ELF-1 (cell line): ENCODE measurements around the gene PTPRN2.
A peak's percentile ranks its signal among the peaks of the same experiment; 100 is the strongest.

ENCODE experiments used
- DNase-seq: peaks from one replicate; pipeline ENCODE4 v3.0.0-alpha.2; 2016; ENCODE audit warnings: low read depth, low spot score

The PTPRN2 gene

DNA sequence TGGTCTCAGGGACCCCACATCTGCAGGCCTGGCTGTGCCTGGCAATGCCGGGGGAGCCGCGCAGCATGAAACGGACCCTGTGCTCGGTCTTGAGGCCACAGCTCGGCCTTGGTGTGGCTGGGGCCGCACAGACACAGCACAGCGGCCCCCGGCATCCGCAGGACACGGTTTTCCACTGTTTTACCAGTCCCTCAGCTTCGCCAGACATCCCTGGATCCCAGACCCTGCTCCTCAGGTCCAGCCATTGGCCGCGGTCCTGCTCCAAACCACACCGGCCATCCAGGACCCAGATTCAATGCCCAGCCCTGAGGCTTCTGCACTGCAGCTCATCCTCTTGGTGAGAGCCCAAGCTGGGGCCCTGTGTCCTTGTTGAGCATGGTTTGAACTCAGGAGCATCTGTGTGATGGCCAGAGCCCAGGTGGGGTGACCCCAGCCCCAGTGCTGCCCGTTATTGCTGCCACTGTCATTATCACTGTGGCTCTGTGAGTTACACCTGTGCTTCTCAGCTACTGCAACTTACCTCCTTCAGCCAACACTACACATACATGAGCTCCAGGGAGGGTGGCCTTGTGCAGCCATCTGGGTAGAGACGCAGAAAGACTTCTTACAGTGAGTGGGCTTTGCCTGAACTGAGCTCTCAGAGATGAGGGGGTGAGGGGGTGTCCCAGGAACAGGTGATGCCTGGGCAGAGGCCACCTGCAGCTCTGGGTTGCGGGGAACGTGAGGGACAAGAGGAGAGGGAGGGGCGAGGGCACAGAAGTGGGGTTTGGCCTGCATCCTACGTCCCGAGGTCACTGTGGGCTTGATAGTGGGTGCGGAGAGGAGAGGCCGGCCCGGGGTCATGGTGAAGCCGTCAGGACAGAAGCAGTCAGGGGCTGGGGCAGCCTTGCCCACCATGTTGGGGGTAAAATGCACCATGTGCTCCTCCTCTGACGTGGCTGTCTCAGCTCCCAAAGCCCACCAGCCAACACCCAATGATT, 567.6 kb downstream of the PTPRN2 start:
- no peak for DNase-seq

DNA sequence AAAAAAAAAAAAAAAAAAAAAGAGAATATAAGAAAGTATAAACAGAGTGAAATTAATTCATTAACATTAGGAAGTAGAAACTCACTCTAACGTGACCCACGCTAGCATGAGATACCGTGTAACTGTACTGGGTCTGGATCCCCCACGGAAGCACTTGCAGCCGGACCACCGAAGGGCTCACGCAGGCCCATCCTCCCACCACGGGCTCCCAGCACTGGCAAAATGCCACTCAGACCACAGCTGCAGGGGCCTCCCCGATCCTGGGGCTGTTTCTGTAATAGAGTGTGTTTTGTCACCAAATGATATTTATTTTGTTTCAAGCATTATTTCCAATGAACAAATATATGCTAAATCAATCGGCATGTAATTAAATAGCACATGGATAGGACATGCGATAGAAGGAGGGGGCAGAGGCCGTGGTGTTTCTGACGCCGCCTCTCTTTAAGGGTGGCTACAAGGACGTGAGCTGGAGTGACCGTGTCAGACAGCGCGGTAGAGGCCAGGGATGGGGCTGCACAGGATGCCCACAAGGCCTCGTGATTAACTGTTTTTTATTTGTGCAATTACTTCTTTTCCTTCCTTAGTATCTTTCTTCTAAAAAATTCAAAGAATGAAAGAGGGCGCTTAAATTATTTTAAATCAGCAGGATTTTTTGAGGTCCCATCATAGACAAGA, 568.5 kb downstream of the PTPRN2 start:
- no peak for DNase-seq

DNA sequence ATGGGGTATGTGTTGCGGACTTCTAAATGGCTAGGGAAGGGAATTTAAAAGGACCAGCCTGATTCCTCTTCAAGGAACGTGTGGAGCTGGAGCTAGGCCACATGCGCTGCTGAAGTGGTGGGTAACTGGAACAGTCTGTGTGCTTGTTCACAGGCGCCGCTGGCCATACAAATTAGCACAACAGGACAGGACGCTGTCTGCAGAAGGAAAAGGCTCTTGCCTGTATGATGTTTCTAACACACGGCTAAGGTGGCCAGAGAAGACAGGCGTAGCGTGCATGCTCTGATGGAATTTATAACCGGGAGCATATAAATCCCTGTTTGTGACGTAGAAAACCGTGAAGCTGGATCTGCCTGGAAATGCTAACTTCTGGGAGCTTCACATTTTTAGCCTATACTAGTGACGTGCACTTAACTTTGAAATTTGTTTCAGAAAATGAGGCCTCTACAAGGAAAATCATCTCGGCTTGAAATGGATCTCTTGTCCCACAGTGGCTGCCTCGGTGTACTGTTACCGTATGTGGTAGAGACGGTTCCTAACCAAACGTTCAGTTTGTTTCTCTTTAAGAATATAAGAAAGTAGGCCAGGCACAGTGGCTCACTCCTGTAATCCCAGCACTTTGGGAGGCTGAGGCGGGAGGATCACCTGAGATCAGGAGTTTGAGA, 569.4 kb downstream of the PTPRN2 start:
- DNase-seq, result no peak

DNA sequence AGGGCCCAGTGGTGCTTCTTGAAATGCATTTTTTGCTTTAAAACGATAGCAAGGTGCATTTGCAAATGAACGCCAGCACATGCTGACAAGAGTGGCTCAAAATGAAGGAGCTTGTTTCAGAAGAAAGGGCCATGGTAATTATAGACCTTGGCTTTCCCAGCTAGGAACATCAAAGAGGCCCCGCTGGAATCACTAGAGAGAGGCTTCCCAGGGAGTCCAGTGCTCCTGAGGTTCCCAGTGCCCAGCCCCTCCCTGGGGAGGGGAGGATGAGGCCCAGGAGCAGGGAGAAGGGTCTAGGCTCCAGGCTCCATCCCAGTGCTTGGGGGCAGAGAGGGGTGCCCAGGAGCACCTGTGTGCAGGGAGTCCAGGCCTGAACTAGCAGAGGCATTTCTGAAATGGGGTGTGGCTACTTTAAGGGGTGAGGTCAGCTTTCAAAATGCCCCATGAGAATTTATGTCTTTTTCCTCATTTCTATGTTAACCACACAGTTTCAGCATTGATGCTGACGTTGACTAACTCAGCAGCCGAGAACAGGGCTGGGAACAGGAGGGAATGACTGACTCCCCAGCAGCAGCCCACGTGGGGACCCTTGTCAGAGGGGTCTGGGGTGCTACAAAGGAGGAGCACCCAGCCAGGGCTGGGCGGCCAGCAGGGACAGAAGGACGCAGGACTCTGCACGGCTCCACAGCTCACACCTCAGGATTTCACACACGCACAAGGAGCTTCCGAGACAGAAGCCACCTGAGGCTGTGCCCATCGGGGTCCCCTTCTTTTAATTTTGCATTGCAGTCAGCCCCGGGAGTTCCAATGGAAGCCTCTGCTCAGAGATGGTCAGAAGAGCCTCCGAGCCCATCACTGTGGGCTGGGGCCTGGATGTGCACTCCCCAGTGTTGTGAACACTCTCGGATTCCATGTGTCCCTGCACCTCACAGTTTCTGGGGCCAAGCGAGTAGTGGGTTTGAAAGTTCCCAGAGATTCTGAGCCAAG, 570.2 kb downstream of the PTPRN2 start:
- DNase-seq, result peak; percentile 63

DNA sequence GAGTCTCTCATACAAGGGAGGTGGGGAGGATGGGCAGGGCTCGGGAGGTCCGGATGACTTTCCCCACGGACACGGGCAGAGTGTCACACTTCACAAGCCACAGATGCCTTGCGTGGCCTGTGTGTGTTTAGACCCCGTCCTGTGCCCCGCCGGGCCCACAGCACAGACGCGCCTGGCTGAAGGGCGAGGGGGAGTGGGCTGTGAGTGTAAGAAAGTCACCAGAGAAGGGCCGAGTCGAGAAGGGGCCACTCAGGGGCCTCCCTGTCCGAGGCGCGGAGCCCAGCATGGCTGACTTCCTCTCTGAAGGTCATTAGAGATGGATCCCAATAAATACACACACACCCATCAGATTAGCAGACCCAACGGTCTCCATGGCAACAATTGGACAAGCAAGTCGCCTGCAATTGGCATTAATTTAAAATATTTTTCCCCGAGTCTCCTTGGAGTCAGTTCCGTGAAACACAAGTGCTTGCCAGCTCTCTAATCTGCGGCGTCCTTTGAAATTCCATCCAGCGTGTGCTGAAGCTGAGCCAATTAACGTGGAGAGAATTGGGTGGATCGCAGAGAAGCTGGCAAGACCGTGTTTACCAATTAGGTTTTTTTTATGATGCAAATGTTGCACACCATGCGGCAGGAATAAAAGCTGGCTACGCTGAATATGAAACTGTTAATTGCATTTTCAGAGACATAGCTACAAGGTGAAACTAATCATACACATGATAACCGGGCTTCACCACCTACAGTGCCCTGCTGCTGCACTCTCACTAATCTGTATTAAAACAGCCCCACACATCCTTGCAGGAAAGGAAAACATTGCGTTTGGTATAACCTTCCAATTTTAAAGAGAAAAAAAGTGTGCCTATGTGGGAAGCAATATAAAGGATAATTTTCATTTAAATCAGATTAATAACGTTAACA, 571.2 kb downstream of the PTPRN2 start:
- DNase-seq, result peak; percentile 45

DNA sequence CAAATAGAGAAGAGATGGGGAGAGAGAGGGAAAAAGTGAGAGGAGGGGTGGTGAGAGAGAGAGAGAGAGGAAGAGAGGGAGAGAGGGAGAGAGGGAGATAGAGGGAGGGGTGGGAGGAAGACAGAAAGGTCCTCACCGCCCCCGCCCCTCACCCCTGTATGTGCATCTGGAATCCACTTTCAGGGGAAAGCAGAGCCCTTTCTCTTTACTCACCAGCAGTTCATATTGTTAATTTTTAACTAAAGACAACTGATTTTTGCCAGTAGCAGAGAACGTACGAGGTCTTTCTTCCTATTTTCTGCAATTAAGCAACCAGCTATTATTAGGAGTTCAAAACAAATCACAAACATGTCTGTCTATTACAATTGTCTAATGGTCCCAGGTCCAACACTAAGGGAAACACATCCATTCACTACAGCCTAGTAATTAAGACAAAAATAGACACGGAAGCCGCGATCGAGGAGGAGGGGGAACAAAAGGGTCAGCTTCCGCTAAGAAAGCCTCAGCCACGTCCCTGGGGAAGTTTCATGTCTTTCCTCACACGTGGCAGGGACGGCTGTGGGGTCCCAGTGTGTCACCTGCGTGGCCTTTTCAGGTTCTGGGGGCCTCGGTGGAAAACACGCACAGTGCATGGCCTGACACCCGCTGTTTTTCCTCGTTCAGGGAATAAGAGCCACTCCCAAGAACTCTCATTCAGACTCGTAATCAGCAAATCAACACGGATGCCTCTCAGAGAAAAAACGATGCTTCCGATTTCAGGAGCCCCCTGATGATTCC, 572.0 kb downstream of the PTPRN2 start:
- no peak for DNase-seq

DNA sequence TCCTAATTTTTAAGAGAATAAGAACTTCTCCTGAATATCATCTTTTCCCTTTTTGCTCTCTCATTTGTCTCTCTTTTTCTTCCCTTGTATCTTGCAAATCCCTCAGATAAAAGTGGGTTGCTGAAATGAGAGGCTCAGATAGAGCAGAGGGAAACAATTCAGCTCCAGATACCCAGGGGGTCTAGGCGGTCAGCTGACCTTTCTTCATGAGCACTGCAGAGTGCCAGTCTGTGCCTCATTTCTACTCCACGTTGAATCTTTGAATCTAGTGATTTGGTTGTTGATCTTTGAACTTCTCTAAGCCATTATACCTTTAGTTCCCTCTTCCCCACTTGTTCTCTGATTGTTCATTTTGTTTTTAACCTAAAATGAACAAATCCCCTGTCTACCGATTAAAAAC, 572.6 kb downstream of the PTPRN2 start:
- DNase-seq, result no peak

DNA sequence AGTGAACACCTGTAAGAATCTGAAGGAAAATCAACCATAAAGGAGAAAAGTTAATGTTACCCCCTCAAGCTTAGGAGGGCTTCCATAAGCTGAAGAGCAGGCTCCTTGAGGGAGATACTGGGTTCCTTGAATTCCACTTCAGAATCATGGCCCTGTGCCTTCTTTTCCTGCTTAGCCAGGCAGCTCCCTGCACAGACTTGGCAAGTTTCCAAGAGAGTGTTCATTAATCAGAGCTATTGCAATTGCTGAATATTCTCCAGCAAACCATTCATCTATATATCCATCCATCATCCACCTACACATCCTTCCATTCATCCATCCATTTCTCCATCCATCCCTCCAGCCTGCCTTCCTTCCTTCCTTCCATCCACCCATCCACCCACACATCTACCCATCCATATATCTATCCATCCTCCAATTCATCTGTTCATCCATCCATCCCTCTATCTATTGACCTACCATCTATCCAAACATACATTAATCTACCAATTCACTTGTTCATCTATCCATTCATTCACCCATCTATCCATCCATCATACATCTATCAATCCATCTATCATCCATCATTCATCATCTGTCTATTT, 574.4 kb downstream of the PTPRN2 start:
- DNase-seq, result no peak

DNA sequence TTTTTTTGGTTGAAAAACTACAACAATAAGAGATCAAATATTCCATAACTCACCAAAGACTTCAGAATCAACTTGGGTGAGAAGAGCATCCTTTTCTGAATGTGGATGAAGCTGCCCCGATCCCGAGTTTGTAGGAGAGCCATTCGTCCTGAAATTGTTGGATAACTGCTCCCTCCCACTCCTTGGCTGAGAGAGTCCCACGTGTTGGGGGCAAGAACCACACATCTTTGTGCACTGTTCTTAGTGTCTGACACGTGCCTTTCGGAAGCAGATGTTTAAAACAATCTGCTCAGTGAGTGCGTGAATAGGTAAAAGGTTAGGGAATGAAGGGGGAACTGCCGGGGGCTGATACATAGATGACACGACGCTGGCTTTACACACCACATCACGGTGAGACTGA, 575.7 kb downstream of the PTPRN2 start:
- DNase-seq, result no peak

DNA sequence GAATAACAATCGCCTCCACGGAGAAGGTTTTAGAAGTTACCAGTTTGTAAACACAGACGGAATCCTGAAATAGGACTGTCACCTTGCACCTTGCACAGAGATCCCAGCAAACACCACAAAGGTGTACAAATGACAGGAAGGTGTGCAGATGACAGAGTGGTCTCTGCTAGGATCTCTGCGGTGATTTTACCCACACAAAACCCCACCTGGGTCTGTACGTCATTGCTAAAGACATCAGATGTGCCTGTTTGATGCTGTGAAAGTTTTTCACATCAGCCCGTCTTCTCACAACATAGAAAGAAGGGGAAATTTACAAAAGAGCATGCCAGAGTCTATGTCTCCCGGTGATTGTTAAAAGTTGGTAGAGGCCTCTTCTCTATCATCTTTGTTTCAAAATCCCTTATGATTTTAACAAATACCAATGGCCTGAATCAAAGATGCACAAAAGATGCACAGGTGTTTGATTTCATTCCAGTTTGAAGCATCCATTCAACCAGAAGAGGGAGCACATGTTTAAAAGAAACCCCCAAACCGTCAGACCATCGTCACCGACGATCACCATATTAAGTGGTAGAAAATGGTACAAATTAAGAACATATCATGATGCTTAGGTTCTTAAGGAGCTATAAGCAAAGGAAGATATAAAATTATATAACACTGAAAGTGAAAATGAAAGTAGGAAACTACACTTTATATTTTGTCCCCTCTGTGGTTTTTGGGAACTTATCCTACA, 576.5 kb downstream of the PTPRN2 start:
- no peak for DNase-seq

DNA sequence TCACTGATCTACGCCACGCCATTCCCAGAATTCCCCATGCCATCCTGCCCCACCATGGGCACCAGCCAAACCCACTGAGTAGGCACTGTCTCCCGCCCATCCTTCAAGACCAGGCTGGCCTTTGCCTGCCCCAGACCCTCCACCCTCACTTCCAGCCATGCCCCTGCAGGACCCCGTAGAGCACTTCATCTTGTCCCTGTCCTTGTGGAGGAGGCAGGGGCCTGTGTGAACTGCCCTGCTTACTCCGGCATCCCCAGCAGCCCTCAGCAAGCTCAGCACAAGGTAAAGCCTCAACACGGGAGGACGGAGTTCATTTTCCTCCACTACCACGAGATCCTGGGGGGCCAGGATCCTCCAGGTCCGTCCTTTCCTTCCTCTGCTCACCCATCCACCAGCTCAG, 577.7 kb downstream of the PTPRN2 start:
- no peak for DNase-seq

DNA sequence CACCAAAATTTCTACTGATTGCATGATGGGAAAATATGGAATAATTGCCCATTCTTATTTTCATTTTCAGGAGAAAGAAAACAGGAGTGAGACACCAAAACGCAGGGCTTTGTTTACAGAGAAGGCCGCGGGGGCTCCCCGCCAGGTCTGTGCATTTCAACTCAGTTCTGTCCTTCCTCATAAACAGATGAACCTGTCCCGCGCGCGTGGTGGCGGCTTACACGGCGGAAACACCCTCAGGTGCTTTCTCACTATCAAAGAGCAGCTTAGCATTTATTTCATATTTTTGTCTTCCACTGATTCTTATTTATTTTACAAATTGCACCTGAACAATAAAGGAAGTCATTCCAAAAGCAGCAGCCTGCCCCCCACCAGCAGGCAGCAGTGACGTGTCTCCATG, 579.4 kb downstream of the PTPRN2 start:
- DNase-seq, result no peak

DNA sequence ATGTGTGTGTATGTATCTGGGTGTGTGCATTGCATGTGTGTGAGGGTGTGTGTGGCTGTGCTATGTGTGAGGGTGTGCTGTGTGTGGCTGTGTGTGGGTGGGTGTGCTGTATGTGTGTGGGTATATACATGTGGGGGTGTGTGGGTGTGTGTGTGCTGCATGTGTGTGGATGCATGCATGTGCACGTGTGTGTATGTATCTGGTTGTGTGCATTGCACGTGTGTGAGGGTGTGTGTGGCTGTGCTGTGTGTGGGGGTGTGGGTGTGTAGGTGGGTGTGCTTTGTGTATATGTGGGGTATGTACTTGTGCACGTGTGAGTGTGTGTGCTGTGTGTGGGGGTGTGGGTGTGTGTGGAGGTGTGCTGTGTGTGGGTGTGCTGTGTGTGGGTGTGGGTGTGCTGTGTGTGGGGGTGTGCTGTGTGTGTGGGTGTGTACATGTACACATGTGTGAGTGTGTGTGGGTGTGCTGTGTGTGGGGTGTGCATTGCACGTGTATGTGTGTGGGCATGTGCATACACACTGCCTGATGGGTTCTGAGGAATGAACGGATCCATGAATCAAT, 579.8 kb downstream of the PTPRN2 start:
- DNase-seq, result no peak

DNA sequence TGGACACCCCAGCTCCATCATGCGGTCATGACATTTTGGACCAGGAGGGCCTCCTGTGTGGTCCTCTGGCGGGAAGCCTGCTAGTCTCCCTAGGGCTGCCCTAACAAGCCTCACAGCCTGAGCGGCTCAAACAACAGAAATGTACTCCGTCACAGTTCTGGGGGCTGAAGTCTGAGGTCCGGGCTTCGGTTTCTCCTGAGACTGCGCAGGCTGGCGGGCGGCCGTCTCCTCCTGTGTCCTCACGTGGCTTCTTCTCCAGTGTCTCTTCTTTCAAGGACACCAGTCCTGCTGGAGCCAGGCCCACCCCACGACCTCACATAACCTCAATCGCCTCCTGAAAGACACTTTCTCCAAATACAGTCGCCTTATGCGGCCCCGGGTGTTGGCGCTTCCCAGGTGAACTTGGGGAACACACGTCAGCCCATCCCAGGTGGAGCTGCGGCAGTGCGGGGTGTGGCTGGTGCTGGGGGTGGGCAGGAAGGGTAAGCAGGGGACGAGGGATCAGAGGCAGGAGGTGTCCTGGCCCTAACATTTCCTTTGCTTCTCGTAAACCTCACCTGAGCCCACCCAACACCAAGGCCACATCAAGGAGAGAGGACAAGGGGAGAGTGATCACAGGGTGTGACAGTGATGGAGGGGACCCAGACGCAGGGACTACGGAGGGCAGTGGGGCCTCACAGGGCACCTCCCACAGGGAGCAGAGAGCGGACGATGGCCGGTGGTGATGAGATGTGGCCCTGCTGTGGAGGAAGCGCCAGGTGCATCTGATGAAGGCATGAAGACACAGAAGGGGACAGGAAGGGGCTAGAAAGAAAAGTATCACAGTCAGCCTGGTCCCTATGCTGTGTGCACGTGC, 580.6 kb downstream of the PTPRN2 start:
- DNase-seq, result no peak

DNA sequence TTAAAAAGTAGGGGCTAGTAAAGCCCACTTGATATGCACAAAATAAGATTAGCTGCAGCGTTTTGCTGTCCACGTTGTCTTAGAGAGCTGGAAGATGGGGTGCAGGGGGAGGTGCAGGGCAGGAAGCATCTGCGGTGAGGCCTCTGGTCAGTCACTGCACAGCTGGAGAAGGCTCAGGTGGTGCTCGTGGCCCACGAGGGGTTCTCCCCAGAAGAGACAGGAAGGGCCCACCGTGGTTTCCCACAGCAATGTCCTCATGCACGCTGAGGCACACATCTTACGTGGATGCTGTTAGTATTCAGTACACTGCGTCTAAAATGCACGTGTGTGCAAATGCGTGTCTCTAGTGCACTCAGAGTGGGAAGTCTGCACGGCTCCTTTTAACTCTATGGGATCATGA, 582.1 kb downstream of the PTPRN2 start:
- no peak for DNase-seq

DNA sequence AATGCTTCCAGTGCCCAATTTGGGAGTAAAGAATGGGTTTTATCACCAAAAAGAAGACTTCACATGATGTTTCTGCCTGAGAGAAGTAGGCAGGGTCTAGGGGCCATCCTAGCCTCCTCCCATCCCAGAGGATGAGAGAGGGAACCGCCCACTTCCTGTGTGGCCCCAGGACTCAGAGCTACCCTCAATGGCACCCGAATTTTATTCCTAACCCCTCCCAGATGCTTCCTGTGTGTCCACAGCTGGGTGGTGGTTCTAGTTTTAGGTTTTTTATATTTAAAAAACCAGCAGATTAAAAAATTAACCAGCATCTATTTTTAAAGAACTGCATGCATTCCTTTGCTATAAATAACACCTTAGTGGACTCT, 583.5 kb downstream of the PTPRN2 start:
- no peak for DNase-seq
